Thoracic aorta (tissue), 2 donors: ENCODE results near the gene JAG2. TPM values are rescaled to one million over a fixed set of nuclear protein-coding genes. Genes with fewer than 3 reads are reported as not detected.

ENCODE experiments used
- ATAC-seq: fragments of 150-250 bp; one replicate; pipeline ENCODE4 v1.8.0; 2017; ENCODE audit warnings: low read depth; ENCODE audit not compliant: insufficient number of reproducible peaks, low FRiP score
- DNase-seq: peaks from one replicate; pipeline ENCODE4 v3.0.0-alpha.2; 2020; ENCODE audit warnings: low spot score
- H3K27ac ChIP-seq, 2 donors: fragments of 200-600 bp; sonication (generic); 1 replicate in 1 of 2; 2 replicates in 1 of 2; pipeline ENCODE4 v1.5.1; 2016; ENCODE audit warnings: mild to moderate bottlenecking in 2 of 2, moderate library complexity in 2 of 2
- H3K27me3 ChIP-seq: fragments of 200-600 bp; sonication (generic); replicated peaks from 2 replicates; pipeline ENCODE4 v1.6.0; 2016; ENCODE audit warnings: mild to moderate bottlenecking; ENCODE audit not compliant: insufficient read depth
- H3K36me3 ChIP-seq: fragments of 200-600 bp; sonication (generic); one replicate; pipeline ENCODE4 v1.5.1; 2016
- H3K4me1 ChIP-seq, 2 donors: fragments of 200-600 bp; sonication (generic); 1 replicate in 1 of 2; 2 replicates in 1 of 2; pipeline versions ENCODE4 v1.5.1 to v1.6.0; 2016; ENCODE audit warnings: low read depth in 2 of 2, mild to moderate bottlenecking in 1 of 2; ENCODE audit not compliant: control insufficient read depth in 1 of 2
- H3K4me3 ChIP-seq: fragments of 200-600 bp; sonication (generic); 2 replicates; pipeline ENCODE4 v1.5.1; 2016; ENCODE audit warnings: mild to moderate bottlenecking
- H3K9me3 ChIP-seq: fragments of 200-600 bp; sonication (generic); 2 replicates; pipeline ENCODE4 v1.5.1; 2016
- total RNA-seq, 2 donors: library from RNA; depleted of rRNA; stranded (reverse); fragments of >200 nt; gene quantifications; one replicate each; pipeline versions ENCODE4 v1.1.0 to v1.2.3, GENCODE V29; 2016
- TF ChIP-seq, protein P1 (sequence below): fragments of 200-600 bp; sonication (generic); IDR thresholded peaks from one replicate; pipeline ENCODE4 v1.5.1; 2019; ENCODE audit warnings: antibody characterized with exemption

The JAG2 gene
- total RNA-seq, 2 donors from 2014 or later, result 8.8 to 12.0 TPM

DNA sequence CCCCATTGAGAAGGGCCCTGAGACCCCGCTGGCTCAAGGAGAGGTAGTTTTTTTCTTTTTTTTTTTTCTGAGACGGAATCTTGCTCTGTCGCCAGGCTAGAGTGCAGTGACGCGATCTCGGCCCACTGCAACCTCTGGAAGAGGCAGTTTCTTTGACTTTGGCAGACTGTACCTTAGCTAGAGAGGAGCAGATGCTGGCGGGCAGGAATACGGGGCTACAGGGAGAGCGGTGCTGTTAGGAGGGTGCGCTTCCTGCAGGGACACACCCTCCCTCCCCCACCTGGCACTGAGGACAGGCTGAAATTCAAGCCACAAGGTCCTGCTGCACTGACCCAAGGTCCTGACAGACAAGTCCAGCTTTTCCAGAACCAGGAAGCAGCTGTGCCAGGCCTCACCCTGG lies 44.8 kb upstream of the JAG2 start:
- H3K4me1 ChIP-seq, result no peaks in the 10 kb centered on the region
- TF ChIP-seq, protein P1, sequence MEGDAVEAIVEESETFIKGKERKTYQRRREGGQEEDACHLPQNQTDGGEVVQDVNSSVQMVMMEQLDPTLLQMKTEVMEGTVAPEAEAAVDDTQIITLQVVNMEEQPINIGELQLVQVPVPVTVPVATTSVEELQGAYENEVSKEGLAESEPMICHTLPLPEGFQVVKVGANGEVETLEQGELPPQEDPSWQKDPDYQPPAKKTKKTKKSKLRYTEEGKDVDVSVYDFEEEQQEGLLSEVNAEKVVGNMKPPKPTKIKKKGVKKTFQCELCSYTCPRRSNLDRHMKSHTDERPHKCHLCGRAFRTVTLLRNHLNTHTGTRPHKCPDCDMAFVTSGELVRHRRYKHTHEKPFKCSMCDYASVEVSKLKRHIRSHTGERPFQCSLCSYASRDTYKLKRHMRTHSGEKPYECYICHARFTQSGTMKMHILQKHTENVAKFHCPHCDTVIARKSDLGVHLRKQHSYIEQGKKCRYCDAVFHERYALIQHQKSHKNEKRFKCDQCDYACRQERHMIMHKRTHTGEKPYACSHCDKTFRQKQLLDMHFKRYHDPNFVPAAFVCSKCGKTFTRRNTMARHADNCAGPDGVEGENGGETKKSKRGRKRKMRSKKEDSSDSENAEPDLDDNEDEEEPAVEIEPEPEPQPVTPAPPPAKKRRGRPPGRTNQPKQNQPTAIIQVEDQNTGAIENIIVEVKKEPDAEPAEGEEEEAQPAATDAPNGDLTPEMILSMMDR, result no peak
- ATAC-seq, result no peak
- no peak overlapping the region for H3K4me3 ChIP-seq
- peaks cover 21% of the 10 kb centered on the region for H3K36me3 ChIP-seq
- DNase-seq, result no peak
- no peaks in the 10 kb centered on the region for H3K9me3 ChIP-seq
- no peaks in the 10 kb centered on the region for H3K27me3 ChIP-seq
- no peak overlapping the region for H3K27ac ChIP-seq

DNA sequence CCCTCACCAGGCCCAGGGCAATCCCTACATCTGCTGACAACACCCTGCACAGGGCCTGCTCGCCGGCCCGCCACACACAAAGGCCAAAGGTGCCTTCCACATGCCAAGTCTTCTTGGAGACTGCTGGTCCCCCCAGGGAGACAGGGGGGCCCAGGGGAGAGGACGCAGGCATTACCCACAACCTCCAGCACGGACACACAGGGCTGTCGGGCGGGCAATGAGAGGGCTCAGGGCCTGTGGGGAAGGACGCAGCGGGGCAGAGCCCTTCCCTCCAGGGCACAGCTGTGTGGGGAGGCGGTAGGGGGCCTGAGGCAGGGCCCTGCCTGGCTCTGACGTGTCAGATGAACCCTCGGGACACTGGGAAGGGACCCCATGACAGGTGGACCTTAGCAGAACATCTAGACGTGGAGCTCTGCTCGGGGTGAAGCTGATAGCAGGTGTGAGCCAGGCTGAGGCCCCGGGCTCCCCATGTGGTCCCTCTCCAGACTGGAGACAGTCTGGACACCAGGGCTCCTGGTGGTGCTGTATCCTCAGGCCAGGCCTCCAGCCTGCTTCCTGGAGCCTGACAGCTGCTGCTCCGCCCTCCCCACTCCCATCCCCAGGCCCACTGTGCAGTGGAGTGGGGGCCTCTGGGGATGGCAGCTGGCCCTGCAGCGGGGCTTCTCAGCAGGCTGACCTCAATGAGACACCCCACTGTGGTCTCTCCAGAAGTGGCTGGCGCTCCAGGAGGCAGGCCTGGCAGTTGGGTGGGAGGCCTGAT lies 44.1 kb upstream of the JAG2 start:
- TF ChIP-seq, protein P1, result no peak
- peaks cover 21% of the 10 kb centered on the region for H3K36me3 ChIP-seq
- no peaks in the 10 kb centered on the region for H3K4me1 ChIP-seq
- no peak overlapping the region for H3K27ac ChIP-seq
- DNase-seq (no peak), ATAC-seq (no peak)
- H3K4me3 ChIP-seq, result no peak overlapping the region
- H3K9me3 ChIP-seq, result no peaks in the 10 kb centered on the region
- H3K27me3 ChIP-seq, result no peaks in the 10 kb centered on the region

DNA sequence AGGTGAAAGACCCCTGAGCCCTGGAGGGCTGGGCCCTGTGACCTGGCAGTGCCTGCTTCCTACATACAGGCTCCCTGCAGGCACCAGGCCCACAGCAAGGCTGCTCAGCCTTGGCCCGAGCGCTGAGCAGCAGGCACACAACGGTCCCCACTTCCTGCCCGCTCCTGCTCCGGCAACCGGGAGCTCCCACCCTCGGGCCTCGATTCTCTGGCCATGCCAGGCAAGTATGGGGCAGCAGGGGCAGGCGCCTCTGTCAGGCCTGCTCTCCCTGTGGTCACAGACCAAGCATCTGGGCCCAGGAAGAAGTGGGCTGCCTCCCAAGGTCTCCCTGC lies 43.1 kb upstream of the JAG2 start:
- no peaks in the 10 kb centered on the region for H3K27me3 ChIP-seq
- no peak for ATAC-seq
- no peaks in the 10 kb centered on the region for H3K4me1 ChIP-seq
- no peak for DNase-seq
- peaks cover 13% of the 10 kb centered on the region for H3K36me3 ChIP-seq
- no peaks in the 10 kb centered on the region for H3K9me3 ChIP-seq
- no peak overlapping the region for H3K4me3 ChIP-seq
- no peak overlapping the region for H3K27ac ChIP-seq
- TF ChIP-seq, protein P1, result no peak

DNA sequence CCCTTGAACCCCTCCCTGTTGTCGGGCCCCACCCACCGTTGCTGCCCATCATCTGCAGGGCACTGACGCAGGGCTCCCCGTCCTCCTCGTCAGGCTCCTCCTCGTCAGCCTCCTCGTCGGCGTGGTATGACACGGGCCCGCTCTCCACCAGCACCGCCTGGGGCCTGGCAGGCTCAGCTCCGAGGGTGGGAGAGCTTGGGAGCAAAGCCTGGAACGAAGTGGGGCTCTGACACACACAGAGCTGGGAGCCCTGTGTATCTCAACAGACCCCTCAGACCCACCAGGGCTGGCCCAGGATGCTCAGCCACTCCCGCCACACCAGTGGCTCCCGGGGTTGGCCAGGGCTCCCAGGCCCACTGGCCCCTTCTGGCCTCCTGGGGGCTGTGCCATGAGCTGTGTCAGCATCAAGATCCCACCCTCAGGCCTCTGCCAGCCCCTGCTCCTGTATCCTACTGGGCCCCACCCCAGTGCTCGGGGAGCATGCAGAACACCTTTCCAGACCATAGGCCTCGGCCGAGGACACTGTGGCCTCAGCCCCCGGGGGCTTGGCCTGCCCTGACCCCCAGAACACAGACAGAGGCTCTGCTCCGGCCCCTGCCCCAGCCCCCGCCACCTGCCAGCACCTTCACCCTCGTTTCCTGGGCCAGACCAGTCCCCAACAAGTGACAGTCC lies 42.6 kb upstream of the JAG2 start:
- H3K9me3 ChIP-seq, result no peaks in the 10 kb centered on the region
- TF ChIP-seq, protein P1, result no peak
- DNase-seq (no peak), ATAC-seq (no peak)
- no peak overlapping the region for H3K27ac ChIP-seq
- H3K4me1 ChIP-seq, result no peaks in the 10 kb centered on the region
- peaks cover 13% of the 10 kb centered on the region for H3K36me3 ChIP-seq
- H3K27me3 ChIP-seq, result no peaks in the 10 kb centered on the region
- H3K4me3 ChIP-seq, result no peak overlapping the region

DNA sequence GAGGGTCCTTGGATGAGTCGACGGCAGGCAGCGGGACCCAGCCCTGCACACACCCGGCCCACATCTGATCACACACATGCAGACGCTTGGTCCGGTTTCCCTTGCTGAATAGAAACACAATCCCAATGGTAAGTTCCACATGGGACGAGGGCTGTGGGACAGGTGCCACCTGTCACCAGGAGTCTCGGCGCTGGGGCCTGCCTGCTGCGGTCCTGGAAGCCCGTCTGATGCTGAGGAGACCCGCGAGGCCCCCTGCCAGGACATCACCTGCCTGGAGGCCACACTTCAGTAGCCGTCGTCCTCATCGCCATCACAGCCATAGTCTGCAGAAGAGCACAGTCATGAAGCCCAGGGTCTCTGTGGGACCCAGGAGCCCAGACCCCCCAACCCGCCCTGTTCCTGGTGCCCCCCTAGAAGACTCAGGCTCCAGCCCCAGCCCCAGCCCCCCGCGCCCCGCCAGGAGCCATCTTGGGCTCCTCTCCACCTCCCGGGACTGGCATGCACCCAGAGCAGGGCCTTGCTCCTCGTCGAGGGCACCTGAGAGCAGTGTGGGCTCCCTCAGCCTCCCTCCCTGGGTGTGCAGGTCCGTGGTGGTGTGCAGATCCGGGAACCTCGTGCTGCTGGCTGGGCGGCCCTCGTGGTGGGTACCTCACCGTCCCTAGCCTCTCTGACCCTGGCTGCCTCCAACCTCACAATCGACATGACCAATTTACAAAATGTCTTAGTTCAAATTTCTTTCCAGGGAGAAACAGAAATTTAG lies 41.9 kb upstream of the JAG2 start:
- no peaks in the 10 kb centered on the region for H3K9me3 ChIP-seq
- no peaks in the 10 kb centered on the region for H3K27me3 ChIP-seq
- no peak overlapping the region for H3K4me3 ChIP-seq
- peaks cover 13% of the 10 kb centered on the region for H3K36me3 ChIP-seq
- peaks cover 3 to 6% of the 10 kb centered on the region in 2 donors for H3K4me1 ChIP-seq
- no peak overlapping the region for H3K27ac ChIP-seq
- TF ChIP-seq, protein P1, result no peak
- no peak for DNase-seq
- no peak for ATAC-seq
